ENCODE results near the gene SLAMF6.

DNA sequence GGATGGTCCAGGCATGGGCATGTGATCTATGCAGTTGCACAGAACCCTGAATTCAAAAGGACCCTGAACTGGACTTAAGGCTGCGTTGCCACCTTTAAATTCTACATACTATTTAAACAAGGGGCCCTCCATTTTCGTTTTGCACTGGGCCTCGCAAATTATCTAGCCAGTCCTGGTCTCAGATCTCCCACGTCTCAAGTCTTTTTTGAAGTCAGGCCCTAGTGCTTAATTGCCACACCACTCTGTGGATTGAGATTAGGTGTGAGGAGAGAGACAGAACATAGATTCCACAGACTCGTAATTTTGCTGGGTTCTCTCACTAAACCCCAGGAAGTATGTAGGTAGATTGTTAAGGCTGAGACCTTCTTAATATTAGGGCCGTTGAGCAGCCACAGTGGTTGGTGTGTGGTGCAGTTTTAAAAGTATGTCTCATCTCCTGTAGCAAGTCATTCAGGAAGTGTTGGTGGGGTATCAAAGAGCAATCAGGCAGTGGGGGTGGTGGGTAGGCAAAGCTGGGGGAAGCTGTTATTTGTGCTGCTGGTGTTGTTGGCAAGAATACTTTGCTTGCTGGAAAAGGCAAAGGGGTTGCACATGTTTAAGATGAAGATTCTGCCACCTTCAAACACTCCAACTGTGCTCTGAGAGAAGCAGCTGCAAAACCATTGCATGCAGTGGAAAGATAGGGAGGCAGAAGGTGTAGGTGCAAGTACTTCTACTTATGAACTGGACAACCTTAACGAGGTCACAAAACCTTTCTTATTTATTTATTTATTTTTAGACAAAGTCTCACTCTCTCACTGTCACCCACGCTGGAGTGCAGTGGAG, 45.0 kb upstream of the SLAMF6 start:
- TF ChIP-seq, protein P1, sequence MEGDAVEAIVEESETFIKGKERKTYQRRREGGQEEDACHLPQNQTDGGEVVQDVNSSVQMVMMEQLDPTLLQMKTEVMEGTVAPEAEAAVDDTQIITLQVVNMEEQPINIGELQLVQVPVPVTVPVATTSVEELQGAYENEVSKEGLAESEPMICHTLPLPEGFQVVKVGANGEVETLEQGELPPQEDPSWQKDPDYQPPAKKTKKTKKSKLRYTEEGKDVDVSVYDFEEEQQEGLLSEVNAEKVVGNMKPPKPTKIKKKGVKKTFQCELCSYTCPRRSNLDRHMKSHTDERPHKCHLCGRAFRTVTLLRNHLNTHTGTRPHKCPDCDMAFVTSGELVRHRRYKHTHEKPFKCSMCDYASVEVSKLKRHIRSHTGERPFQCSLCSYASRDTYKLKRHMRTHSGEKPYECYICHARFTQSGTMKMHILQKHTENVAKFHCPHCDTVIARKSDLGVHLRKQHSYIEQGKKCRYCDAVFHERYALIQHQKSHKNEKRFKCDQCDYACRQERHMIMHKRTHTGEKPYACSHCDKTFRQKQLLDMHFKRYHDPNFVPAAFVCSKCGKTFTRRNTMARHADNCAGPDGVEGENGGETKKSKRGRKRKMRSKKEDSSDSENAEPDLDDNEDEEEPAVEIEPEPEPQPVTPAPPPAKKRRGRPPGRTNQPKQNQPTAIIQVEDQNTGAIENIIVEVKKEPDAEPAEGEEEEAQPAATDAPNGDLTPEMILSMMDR (IDR thresholded peaks at IDR 0.05; ENCODE audit: poor library complexity), result no peak
- no peak for TF ChIP-seq EZH2phosphoT487 (IDR thresholded peaks at IDR 0.05; ENCODE audit: low read depth, severe bottlenecking, unreplicated experiment)

All from hepatocyte (in vitro differentiated cells).